ENCODE measurements around the gene F2RL1.
"Not testable (repeated sequence)": the region's sequence is repeated elsewhere in the genome, so short reads cannot be mapped to it uniquely, and the experiment has no call there.

F2RL1 gene

DNA sequence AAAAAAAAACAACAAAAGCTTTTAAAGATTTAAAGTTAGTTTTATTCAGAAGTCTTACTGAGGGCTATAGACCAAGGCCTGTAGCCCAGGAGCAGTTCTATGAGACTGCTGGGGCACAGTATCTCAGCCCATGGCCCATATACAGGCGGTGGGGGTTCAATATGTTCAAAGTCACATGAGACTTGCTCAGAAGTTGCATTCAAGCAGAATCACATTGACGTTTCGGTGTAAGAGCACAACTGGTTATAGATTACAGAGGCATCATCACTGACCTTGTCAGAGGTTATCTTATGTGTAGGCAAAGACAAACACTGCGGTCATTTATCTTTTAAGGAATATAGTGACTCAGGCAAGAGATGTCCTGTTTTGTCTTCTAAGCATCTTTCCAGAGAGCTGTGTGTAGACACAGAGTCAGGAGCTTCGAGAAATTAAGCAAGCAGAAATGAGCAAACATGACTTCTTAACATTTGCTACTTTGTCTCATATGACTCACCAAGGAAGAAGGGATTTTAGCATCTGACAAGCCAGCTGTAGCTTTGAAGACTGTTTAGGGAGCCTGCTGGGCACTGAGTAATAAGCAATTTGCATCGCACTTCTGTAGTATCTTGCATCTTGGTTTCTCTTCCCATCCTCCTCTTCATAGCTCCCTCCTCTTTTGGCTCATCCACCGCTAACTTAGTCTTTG, 12.9 kb upstream of the F2RL1 start:
- DNase-seq (ENCODE audit: low spot score) = peak; percentile 45

DNA sequence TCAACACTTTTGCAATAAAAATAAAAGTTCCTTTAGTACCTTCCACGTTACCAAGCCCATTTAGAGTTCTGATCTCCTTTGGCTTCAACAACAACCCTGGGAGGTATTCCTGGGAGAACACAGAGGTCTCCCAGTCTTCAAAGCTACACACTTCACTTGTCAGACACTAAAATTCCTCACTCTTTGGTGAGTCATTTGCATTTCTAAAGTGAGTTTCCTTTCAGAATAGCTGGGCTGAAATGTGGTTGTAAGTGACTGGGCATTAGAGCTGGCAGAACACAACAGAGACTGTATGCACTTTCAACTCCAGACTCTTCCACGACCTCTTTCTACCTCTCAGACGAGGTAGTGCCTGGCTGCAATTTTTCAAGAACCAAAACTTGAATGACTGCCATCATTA, 11.5 kb upstream of the F2RL1 start:
- no peak for DNase-seq (ENCODE audit: low spot score)

DNA sequence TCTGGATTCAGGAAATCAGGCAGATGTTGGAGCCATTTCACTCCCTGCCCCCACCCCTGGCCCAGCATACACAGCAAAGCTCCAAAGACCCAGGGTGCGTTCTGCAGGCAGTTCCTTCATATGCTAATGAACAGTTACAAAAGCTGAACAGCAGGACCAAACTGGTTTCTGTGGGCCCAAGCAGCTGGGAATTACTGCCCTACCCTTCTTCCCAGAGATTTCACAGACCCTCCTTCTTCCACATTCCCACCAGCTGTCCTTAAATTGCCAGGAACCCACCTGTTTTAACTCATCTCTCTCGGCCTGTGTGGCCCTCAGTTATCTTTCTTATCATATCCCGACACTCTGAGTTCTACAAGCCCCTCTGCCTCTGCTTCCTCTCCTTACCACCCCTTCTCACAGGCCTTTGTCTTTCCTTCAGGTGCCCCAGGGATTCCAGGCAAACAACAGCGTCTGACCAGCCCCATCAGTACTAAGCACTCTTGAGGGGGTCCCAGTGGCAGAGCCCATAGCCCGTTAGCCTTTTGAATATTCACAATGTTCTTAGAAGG, 10.6 kb upstream of the F2RL1 start:
- DNase-seq (ENCODE audit: low spot score) = no peak

DNA sequence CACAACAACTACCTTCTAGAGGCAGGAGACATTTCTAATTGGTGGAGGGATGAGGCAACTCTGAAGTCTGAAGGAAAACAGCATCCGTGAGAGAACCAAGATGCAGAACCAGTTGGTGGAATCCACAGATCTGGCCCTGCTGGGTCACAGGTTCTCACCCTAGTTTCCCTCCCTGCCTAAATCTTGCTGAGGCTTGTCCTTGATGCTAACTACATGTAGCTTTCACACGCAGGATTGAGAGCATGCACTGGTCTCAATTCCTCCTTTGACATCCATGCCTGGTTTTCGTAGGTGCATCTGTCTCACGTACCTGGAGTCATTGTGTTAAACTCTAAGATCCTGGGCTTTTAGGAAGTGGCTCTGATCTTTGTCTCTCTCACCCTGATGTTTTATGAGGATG, 9.7 kb upstream of the F2RL1 start:
- no peak for DNase-seq (ENCODE audit: low spot score)

DNA sequence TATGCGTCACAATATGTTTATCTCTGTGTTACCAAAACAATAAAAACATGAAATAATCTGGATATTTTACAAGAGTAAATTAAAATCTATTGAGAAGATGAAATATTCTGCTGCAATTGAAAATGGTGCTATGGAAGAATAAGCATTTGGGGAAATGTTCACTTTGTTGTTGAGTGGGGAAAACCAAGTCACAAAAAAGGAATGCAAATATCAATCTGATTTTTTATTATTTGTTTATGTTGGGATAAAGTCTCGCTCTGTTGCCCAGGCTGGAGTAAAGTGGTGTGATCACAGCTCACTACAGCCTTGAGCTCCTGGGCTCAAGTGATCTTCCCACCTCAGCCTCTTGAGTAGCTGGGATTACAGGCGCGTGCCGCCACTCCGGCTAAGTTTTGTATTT, 8.6 kb upstream of the F2RL1 start:
- no peak for DNase-seq (ENCODE audit: low spot score)

DNA sequence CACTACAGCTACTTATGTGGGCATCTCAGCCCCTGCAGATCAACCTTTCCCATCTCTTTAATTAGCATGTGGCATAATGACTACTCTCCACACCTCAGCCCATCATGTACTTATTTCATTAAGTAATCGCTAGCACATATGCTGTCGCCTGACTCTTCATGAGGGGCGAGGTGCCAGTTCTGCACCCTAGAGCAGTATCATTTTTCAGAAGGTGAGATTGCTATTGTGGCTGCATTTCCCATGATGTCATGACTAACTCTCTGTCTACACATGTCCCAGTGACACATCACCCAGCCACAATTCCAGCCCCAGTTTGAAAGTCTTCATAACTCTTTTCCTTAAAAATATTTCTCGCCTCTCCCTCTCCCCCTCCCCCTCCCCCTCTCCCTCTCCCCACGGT, 7.6 kb upstream of the F2RL1 start:
- DNase-seq (ENCODE audit: low spot score) = no peak

DNA sequence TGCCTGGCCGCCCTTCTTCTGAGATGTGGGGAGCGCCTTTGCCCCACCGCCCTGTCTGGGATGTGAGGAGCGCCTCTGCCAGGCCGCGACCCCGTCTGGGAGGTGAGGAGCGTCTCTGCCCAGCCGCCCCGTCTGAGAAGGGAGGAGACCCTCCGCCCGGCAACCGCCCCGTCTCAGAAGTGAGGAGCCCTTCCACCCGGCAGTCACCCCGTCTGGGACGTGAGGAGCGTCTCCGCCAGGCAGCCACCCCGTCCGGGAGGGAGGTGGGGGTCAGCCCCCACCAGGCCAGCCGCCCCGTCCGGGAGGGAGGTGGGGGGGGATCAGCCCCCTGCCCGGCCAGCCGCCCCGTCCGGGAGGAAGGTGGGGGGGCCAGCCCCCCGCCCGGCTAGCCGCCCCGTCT, 6.6 kb upstream of the F2RL1 start:
- DNase-seq (ENCODE audit: low spot score) = not testable (repeated sequence)

DNA sequence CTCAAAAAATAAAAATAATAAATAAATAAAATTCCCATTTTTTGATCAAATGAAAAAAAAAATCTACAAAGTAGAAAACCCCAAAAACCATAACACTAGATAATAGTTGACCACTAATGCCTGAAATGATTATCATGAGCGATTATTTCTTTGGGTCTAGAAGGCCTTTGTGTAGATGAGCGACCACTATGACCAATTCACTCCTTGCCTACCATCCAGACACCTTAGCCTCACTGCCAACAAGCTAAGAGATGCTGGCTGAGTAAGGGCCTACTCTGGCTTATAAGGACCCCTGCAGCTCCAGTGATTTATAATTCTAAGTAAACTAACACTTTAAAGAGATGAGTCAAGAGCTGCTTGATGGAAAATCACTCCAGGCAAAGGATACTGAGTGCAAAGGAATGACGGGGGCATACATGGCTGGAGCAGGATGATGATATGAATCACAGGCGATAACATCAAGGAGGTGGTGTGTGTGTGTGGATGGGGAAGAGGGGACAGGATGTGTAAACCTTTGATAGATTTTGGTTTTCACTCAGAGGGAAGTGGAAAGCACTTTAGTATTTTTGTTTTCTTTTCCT, 4.8 kb upstream of the F2RL1 start:
- no peak for DNase-seq (ENCODE audit: low spot score)

DNA sequence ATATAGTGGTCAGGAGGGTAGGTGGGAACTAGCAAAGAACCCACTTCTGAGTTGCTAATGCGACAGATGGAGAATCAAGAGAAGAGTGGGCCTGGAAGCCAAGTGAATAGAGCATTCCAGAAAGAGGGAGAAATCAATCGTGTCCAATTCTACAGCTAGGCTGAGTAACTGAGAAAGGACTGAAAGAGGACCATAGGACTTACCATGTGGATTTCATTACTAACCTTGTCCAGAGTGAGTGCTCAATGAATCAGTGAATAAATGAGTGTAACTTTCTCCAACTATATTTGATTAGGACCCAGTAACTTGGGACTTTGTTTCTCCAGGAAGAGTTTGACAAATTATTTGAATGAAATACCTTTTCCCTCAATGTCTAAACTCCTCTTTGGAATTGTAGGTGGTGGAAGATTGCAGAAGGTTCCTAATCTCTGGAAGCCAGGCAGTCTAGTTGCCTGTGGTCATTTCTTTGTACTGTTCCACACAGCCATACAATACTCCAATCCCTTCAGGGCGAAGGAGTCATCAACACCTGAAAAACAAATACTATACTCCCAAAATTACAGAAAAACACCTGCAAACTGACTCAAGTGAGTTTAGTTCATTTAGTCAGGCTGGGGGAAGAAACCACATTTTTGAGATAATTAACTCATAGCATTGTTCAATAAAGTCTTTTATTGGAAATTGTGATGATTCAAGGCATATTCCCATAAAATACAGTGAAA, 2.6 kb upstream of the F2RL1 start:
- no peak for DNase-seq (ENCODE audit: low spot score)

DNA sequence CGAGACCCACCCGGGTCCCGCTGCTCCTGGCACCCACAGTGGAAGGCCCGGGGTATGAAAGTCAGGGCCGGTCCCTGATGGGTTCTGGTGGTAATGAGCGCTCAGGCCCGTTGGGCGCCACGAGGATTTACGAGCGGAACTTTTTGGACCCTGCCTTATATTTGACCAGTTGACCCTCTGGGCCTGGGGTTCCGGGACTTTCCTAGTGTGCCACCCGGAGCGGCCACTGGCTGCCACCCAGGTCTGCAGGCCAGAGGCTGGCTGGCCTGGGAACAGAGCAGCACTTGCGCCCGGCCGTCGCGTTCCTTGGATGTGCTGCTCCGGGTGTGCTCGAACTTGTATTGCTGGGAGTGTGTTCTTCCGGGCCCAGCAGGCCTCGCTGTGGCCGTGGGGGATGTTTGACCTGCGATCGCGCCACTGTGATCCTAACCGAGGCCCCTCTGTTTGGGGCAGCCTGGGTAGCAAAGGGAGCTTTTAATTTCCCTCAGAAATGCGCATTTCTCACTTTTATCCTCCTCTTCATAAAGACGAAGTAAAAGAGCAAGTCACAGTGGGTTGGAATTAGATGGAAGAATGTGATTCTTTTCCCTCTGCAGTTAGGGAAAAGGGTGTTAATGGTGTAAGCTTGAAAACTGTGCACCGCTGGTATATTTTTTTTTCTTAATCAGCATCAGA, 1.2 kb downstream of the F2RL1 start:
- no peak for DNase-seq (ENCODE audit: low spot score)

DNA sequence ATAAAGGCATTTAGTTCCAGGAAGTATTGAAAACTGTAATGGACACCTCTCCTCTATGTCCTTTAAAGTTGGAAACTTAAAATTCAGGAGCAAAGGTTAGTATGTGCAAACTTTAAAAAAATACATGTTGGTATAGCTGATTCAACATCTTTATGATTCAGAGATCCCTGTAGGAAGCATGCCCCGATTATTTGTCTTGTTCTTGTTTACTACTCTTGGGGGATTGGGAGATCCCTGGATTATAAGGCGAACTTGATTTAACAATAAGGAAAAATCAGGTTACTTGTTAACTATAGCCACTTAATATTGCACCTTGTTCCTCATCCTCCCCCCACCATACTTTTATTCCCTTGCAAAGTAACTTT, 1.7 kb downstream of the F2RL1 start:
- no peak for DNase-seq (ENCODE audit: low spot score)

DNA sequence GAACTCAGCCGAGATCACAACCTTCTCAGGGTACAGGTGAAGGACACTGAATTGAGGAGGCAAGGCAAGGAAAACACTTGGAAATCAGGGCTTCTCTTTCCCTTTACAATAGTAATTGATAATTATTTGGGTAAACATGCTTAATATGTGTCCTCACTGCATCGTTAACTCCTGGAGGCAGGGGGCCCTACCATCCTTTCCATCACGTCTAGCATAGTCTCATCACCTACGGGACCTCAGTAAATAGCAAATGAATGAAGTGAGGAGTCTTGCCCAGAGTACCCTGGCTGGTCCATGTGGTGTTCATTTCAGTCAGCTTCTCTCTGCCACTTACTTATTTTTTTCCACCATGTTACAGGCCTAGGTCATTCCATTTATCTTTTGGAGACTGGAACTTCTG, 2.3 kb downstream of the F2RL1 start:
- no peak for DNase-seq (ENCODE audit: low spot score)

DNA sequence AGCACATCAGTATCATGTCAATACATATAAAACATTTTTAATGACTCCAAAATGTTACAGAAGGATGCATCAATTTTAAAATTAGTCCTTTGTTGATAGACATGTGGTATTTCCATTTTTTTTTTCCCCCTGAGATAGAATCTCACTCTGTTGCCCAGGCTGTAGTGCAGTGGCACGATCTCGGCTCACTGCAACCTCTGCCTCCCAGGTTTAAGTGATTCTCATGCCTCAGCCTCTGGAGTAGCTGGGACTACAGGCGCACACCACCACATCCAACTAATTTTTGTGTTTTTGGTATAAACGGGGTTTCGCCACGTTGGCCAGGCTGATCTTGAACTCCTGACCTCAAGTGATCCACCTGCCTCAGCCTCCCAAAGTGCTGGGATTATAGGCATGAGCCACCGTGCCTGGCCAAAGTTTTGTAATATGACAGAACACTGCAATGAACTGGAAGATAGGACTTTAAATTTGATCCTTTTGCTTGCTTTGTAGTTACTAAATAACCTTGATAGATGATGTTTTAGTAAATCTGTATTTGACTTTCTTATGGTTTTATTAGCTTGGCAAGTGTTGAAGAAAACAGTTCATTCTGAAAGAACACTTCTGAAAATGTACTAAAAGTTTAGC, 3.4 kb downstream of the F2RL1 start:
- not testable (repeated sequence) for DNase-seq (ENCODE audit: low spot score)

DNA sequence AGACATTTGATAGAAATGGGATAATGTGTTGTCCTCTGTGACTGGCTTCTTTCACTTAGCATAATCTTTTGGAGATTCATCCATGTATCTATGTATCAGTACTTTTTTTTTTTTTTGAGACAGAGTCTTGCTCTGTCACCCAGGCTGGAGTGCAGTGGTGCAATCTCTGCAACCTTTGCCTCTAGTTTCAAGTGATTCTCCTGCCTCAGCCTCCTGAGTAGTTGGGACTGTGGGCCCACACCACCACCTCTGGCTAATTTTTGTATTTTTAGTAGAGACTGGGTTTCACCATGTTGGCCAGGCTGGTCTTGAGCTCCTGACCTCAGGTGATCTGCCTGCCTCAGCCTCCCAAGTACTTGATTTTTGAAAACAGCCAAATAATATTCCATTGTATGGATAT, 7.6 kb downstream of the F2RL1 start:
- not testable (repeated sequence) for DNase-seq (ENCODE audit: low spot score)

DNA sequence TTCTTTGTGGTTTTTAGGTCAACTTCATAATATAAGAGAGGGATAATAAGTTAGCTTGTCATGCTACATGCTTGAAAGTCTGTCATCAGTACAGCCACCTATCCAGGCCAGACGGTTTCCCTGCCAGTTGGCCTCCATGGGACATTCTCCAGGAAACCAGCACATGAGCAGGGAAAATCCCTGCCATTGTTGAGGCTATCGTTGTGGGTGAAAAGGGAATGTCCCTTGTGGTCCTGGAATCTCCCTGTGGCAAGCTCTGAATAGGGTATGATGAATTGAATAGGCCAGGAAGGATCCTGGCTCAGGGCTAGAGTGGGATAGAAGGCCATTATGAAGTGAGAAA, 12.3 kb downstream of the F2RL1 start:
- no peak for DNase-seq (ENCODE audit: low spot score)

DNA sequence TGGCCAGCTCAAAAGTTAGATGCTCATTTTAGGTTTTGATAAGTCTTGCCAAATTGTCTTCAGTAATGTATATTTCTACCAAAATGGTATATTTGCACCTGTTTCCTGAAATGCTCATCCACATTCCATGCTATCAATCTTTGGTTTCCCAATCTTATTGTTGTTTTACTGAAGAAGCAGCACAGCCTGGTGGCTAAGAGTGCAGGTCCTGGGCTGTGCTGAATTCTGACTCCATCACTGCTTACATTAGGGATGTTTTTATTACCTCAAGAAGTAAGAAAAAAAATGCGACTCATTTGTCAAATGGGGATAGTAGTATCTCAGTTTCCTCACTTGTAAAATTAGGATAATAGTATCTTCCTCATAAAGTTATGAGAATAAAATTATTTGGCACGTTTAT, 17.4 kb downstream of the F2RL1 start:
- no peak for DNase-seq (ENCODE audit: low spot score)

DNA sequence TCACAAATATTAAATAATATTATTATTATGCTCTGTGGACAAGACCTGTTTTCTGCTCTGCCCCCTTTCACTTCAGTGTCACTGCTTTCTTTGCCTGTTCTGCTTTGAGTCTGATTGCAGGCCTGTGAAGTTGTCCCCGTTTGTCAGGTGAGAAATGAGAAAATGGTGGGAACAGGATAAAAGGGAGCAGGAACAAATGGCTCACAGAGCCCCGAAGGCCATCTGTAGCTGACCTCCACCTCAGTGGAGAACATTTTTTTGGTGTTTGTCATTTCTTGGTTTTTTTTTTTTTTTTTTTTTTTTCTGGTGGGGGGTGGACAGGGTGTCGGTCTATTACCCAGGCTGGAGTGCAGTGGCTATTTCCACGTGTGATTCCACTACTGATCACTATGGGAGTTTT, 17.8 kb downstream of the F2RL1 start:
- no peak for DNase-seq (ENCODE audit: low spot score)

DNA sequence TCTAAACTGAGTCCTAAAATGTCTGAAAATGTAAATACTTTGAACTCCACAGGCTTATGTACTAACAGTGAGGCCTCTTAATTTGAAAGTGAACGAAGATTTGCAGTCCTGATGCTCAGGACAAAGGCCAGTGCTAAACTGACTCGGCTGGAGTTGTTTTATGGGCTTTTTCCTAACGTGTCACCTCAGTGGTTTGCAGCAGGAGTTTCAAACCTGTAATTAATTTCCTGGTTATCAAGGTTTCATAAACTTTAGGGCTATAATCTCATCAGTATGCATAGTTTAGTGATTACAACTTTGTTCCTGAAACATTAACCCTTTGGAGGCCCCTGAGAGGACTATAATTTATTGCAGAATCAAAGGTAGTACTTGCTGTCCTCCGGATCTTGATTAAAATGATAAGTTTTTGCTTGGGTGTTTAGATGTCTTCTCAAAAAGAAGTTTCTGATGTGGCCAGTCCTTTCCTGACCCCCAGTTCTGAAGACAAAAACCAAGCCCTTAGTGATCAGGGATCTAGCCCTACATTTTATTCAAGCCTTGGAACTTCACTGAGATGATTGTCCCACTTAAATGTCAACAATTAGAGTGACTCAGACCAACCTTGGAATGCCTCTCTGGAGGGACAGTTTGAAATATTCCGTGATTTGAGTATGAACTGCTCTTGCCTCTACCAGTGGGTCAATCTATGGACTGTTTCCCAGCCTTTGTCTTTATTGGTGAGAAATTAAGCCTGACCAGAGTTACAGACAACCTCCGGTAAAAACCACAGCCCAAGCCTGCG, 19.8 kb downstream of the F2RL1 start:
- DNase-seq (ENCODE audit: low spot score) = no peak

DNA sequence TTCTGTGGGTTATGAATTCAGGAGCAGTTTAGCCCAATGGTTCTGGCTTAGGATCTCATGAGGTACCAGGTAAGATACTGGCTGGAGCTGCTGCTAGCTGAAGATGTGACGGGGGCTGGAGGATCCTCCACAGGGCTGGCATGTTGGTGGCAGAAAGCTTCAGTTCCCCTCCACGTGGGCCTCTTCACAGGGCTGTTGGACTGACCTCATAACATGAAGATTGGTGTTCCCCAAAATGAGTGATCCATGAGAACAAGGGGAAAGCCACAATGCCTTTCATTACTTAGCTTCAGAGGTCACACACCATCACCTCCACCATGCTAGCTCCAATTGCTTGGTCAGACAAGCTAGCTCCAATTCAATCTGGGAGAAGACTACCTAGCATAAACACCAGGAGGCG, 22.5 kb downstream of the F2RL1 start:
- no peak for DNase-seq (ENCODE audit: low spot score)

DNA sequence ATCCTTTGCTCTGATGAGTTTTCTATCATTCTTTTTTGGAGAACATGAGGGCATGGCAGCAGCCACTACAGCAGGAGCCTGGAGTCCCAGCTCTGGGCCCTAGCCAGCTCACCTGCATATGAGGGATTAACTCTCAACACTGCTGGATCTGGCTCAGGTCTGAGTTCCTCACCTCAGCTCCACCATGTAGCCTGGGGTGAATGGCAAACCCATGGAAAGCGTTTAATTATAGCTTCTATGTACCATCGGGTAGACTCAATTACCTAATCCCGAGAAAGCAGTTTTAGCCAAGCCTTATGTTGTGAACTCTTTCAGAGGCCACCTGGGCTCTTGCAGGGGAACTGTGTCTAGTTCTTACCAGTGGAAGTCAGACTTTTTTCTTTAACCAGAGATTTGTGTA, 27.1 kb downstream of the F2RL1 start:
- DNase-seq (ENCODE audit: low spot score) = no peak

DNA sequence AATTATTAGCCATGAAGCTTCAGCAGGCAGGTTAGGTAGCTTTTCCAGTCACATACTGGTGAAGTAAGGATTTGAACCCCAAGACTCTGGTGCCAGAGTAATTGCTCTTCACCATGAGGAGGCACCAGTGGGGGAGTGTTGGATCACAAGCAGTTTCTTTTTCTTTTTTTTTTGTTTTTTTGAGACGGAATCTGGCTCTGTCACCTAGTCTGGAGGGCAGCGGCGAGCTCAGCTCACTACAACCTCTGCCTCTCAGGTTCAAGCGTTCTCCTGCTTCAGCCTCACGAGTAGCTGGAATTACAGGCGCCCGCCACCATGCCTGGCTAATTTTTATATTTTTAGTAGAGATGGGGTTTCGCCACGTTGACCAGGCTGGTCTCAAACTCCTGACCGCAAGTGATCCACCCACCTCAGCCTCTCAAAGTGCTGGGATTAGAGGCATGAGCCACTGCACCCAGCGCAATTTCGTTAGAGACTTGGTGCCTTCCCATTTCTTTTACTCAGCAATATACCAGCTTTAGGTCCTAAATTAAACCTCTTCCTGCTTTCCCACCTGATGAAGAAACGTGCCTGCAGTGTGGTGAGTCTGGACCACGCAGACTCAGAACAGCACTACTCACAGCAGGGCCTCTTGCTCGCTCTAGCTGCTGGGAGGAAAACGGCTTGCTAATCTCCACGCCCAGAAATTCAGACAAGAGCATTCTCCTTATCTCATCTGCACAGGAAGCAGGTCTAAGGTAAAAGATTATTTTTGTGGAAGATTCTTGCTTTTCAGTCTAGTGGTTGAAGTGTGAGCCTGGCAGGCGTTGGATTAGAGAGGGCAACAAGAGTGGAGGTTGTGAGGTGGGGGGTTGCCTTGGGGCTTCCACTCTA, 30.8 kb downstream of the F2RL1 start, which contains the start of gene S100Z:
S100Z (plus strand) TSS at position 596 of the 873 bp plus-strand sequence. CDS start 25,346 bp downstream, outside the sequence.
- no peak for DNase-seq (ENCODE audit: low spot score)
